ENCODE measurements around the gene THRB.

- TF ChIP-seq GABPA (IDR thresholded peaks at IDR 0.05; ENCODE audit: low read depth) (no peak), CTCF (IDR thresholded peaks at IDR 0.05) (no peak), FOXM1 (IDR thresholded peaks at IDR 0.05; ENCODE audit: low read depth) (no peak), EP300 (IDR thresholded peaks at IDR 0.05; ENCODE audit: borderline replicate concordance in 1 of 2, low read depth in 1 of 2, low read length in 1 of 2) (no peak), TCF12 (IDR thresholded peaks at IDR 0.05) (no peak), YY1 (IDR thresholded peaks at IDR 0.05; ENCODE audit: low read depth) (no peak), ELF1 (IDR thresholded peaks at IDR 0.05) (no peak)
- TF ChIP-seq, protein P1, sequence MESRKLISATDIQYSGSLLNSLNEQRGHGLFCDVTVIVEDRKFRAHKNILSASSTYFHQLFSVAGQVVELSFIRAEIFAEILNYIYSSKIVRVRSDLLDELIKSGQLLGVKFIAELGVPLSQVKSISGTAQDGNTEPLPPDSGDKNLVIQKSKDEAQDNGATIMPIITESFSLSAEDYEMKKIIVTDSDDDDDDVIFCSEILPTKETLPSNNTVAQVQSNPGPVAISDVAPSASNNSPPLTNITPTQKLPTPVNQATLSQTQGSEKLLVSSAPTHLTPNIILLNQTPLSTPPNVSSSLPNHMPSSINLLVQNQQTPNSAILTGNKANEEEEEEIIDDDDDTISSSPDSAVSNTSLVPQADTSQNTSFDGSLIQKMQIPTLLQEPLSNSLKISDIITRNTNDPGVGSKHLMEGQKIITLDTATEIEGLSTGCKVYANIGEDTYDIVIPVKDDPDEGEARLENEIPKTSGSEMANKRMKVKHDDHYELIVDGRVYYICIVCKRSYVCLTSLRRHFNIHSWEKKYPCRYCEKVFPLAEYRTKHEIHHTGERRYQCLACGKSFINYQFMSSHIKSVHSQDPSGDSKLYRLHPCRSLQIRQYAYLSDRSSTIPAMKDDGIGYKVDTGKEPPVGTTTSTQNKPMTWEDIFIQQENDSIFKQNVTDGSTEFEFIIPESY (IDR thresholded peaks at IDR 0.05; ENCODE audit: borderline replicate concordance, low read depth) = no peak
- TF ChIP-seq, protein P2, sequence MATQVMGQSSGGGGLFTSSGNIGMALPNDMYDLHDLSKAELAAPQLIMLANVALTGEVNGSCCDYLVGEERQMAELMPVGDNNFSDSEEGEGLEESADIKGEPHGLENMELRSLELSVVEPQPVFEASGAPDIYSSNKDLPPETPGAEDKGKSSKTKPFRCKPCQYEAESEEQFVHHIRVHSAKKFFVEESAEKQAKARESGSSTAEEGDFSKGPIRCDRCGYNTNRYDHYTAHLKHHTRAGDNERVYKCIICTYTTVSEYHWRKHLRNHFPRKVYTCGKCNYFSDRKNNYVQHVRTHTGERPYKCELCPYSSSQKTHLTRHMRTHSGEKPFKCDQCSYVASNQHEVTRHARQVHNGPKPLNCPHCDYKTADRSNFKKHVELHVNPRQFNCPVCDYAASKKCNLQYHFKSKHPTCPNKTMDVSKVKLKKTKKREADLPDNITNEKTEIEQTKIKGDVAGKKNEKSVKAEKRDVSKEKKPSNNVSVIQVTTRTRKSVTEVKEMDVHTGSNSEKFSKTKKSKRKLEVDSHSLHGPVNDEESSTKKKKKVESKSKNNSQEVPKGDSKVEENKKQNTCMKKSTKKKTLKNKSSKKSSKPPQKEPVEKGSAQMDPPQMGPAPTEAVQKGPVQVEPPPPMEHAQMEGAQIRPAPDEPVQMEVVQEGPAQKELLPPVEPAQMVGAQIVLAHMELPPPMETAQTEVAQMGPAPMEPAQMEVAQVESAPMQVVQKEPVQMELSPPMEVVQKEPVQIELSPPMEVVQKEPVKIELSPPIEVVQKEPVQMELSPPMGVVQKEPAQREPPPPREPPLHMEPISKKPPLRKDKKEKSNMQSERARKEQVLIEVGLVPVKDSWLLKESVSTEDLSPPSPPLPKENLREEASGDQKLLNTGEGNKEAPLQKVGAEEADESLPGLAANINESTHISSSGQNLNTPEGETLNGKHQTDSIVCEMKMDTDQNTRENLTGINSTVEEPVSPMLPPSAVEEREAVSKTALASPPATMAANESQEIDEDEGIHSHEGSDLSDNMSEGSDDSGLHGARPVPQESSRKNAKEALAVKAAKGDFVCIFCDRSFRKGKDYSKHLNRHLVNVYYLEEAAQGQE (IDR thresholded peaks at IDR 0.05; ENCODE audit: low read depth, low read length) = no peak
These were observed 75.4 kb downstream of the THRB start for GRCh38 chr3:24419067-24419791.
